ENCODE measurements around the gene TBC1D9. TPM values are rescaled to one million over a fixed set of nuclear protein-coding genes. Genes with fewer than 3 reads are reported as not detected.

Gene TBC1D9
- total RNA-seq, 1 experiment from 2014 or later, result 0.70 TPM

- ATAC-seq, result no peak
- ChIA-PET CTCF (no interaction called here), POLR2A (no interaction called here)
- TF ChIP-seq CREM (CRISPR knock-in tag; IDR thresholded peaks at IDR 0.05) (no peak), RORB (CRISPR knock-in tag; IDR thresholded peaks at IDR 0.05) (no peak), TCF7 (CRISPR knock-in tag; IDR thresholded peaks at IDR 0.05; ENCODE audit: low read depth) (no peak)
- DNase-seq (ENCODE audit: low spot score), result no peak
- Mint-ChIP-seq H3K4me1 (no peaks in the 10 kb centered on the region), H3K27me3 (ENCODE audit: low read depth) (no peaks in the 10 kb centered on the region), H3K4me3 (no peak overlapping the region), H3K27ac (no peak overlapping the region), H3K9me3 (no peaks in the 10 kb centered on the region), H3K36me3 (no peaks in the 10 kb centered on the region)
Measured at GRCh38 chr4:140680686-140681085, 75.5 kb downstream of the TBC1D9 start.

DNA sequence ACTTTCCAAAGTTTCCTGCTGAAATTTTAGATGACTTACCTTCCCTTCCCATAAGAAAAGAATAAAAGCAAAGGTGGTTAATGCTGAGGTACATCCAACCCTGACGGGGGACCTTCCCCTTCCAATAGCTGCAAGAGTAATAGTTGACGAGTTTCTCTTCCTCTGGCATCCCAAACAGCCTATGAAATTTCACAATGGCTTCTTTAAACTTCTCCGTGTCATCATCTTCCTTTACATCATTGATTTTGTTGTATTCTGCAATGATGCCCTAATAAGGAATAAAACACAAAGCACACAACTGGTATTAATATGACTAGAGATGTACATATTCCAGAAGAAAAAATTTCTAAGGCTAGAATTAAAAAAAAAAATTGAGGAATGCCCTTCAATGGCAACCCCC lies 76.6 kb downstream of the TBC1D9 start:
- DNase-seq (ENCODE audit: low spot score) (no peak), ATAC-seq (no peak)
- no peaks in the 10 kb centered on the region for H3K4me1 Mint-ChIP-seq
- no peaks in the 10 kb centered on the region for H3K9me3 Mint-ChIP-seq
- H3K4me3 Mint-ChIP-seq, result no peak overlapping the region
- TF ChIP-seq, protein P1, sequence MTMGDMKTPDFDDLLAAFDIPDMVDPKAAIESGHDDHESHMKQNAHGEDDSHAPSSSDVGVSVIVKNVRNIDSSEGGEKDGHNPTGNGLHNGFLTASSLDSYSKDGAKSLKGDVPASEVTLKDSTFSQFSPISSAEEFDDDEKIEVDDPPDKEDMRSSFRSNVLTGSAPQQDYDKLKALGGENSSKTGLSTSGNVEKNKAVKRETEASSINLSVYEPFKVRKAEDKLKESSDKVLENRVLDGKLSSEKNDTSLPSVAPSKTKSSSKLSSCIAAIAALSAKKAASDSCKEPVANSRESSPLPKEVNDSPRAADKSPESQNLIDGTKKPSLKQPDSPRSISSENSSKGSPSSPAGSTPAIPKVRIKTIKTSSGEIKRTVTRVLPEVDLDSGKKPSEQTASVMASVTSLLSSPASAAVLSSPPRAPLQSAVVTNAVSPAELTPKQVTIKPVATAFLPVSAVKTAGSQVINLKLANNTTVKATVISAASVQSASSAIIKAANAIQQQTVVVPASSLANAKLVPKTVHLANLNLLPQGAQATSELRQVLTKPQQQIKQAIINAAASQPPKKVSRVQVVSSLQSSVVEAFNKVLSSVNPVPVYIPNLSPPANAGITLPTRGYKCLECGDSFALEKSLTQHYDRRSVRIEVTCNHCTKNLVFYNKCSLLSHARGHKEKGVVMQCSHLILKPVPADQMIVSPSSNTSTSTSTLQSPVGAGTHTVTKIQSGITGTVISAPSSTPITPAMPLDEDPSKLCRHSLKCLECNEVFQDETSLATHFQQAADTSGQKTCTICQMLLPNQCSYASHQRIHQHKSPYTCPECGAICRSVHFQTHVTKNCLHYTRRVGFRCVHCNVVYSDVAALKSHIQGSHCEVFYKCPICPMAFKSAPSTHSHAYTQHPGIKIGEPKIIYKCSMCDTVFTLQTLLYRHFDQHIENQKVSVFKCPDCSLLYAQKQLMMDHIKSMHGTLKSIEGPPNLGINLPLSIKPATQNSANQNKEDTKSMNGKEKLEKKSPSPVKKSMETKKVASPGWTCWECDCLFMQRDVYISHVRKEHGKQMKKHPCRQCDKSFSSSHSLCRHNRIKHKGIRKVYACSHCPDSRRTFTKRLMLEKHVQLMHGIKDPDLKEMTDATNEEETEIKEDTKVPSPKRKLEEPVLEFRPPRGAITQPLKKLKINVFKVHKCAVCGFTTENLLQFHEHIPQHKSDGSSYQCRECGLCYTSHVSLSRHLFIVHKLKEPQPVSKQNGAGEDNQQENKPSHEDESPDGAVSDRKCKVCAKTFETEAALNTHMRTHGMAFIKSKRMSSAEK (CRISPR knock-in tag; IDR thresholded peaks at IDR 0.05; ENCODE audit: borderline replicate concordance), result no peak
- TF ChIP-seq SOX15 (CRISPR knock-in tag; IDR thresholded peaks at IDR 0.05) (no peak), ZNF396 (CRISPR knock-in tag; IDR thresholded peaks at IDR 0.05; ENCODE audit: borderline replicate concordance) (no peak), ZSCAN18 (CRISPR knock-in tag; IDR thresholded peaks at IDR 0.05) (no peak), NR3C1 (CRISPR knock-in tag; conservative IDR thresholded peaks at IDR 0.05; ENCODE audit: low read depth) (no peak), SMAD3 (CRISPR knock-in tag; IDR thresholded peaks at IDR 0.05; ENCODE audit: borderline replicate concordance) (no peak)
- ChIA-PET POLR2A (no interaction called here), CTCF (no interaction called here)
- H3K27ac Mint-ChIP-seq, result no peak overlapping the region
- no peaks in the 10 kb centered on the region for H3K27me3 Mint-ChIP-seq (ENCODE audit: low read depth)
- no peaks in the 10 kb centered on the region for H3K36me3 Mint-ChIP-seq

DNA sequence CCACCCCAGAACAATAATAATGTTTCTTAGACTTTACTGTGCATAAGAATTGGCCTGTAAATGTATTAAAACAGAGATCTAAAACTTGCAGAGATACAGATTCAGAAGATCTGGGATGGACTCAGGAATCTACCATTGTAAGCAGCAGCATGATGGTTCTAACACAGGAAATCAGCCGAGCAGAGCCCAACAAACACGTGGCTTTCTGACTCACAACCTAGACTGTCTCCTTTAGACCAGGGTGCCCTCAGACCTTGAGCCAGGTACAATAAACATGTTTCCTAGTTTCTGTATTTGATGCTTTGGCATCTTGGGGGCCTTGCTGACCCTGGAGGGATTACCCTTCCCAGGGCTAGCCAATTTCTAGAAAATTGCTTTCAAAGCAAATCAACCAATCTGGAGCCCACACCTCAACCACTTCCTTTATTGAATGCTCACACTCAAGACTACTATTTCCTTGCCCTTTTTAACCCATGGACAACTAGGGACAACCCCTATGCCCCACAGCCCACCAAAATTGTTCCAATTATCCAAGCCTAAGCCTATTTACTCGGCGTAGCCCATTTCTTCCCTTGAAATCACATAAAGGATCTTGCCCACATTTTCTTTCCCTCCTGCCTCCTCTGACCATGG lies 80.5 kb downstream of the TBC1D9 start:
- no peaks in the 10 kb centered on the region for H3K9me3 Mint-ChIP-seq
- no peaks in the 10 kb centered on the region for H3K4me1 Mint-ChIP-seq
- TF ChIP-seq IRF2 (CRISPR knock-in tag; IDR thresholded peaks at IDR 0.05; ENCODE audit: borderline replicate concordance, low read depth) (no peak), ZMAT4 (CRISPR knock-in tag; IDR thresholded peaks at IDR 0.05) (no peak), ETV6 (CRISPR knock-in tag; IDR thresholded peaks at IDR 0.05) (no peak)
- DNase-seq (ENCODE audit: low spot score) (no peak), ATAC-seq (no peak)
- no peaks in the 10 kb centered on the region; the same call in 1 of the 2 replicates for H3K27me3 Mint-ChIP-seq (ENCODE audit: low read depth)
- POLR2A ChIA-PET, result no interaction called here
- no peak overlapping the region for H3K4me3 Mint-ChIP-seq
- CTCF ChIA-PET, result no interaction called here
- H3K36me3 Mint-ChIP-seq, result no peaks in the 10 kb centered on the region
- no peak overlapping the region for H3K27ac Mint-ChIP-seq

GRCh38 chr4:140673729-140674128 lies 82.5 kb downstream of the TBC1D9 start:
- Mint-ChIP-seq H3K4me1 (no peaks in the 10 kb centered on the region), H3K27me3 (ENCODE audit: low read depth) (no peaks in the 10 kb centered on the region; the same call in 1 of the 2 replicates), H3K9me3 (no peaks in the 10 kb centered on the region), H3K36me3 (no peaks in the 10 kb centered on the region), H3K4me3 (no peak overlapping the region), H3K27ac (no peak overlapping the region)
- POLR2A ChIA-PET, result interaction anchor here (0.6 kb wide), 1 partner anchor 299 kb away, joined by 3 read pairs; no protein-coding TSS in a partner anchor
- DNase-seq (ENCODE audit: low spot score) (no peak), ATAC-seq (no peak)
- CTCF ChIA-PET, result no interaction called here
- TF ChIP-seq NFE2L1 (CRISPR knock-in tag; IDR thresholded peaks at IDR 0.05), result no peak
- no peak for TF ChIP-seq RORB (CRISPR knock-in tag; IDR thresholded peaks at IDR 0.05)
- no peak for TF ChIP-seq FOXP1 (CRISPR knock-in tag; IDR thresholded peaks at IDR 0.05; ENCODE audit: borderline replicate concordance)
- no peak for TF ChIP-seq ATF1 (CRISPR knock-in tag; IDR thresholded peaks at IDR 0.05)
- no peak for TF ChIP-seq E2F1 (CRISPR knock-in tag; IDR thresholded peaks at IDR 0.05)
- TF ChIP-seq GABPB1 (CRISPR knock-in tag; IDR thresholded peaks at IDR 0.05), result no peak
- TF ChIP-seq ETV6 (CRISPR knock-in tag; IDR thresholded peaks at IDR 0.05), result no peak
- TF ChIP-seq SOX15 (CRISPR knock-in tag; IDR thresholded peaks at IDR 0.05), result no peak
- TF ChIP-seq TEAD4 (CRISPR knock-in tag; IDR thresholded peaks at IDR 0.05), result no peak
- no peak for TF ChIP-seq ATF2 (CRISPR knock-in tag; IDR thresholded peaks at IDR 0.05; ENCODE audit: borderline replicate concordance, low read depth)
- no peak for TF ChIP-seq ZBTB21 (CRISPR knock-in tag; IDR thresholded peaks at IDR 0.05; ENCODE audit: borderline replicate concordance)
- no peak for TF ChIP-seq GTF2I (CRISPR knock-in tag; conservative IDR thresholded peaks at IDR 0.05)
- TF ChIP-seq CREB1 (CRISPR knock-in tag; IDR thresholded peaks at IDR 0.05), result no peak

Measured in WTC11 (cell line).